Mucosa of stomach (tissue), 1 donor: Measurements from ENCODE around the gene HTT.
A peak's percentile ranks its signal among the peaks of the same experiment; 100 is the strongest.

Source experiments
- H3K27me3 ChIP-seq: one replicate; pipeline ENCODE4 v1.7.0; 2013; ENCODE audit warnings: mild to moderate bottlenecking, low read length; ENCODE audit not compliant: control insufficient read depth, insufficient read depth
- H3K36me3 ChIP-seq: one replicate; pipeline ENCODE4 v1.7.0; 2013; ENCODE audit warnings: low read length; ENCODE audit not compliant: control insufficient read depth, insufficient read depth
- H3K4me1 ChIP-seq: one replicate; pipeline ENCODE4 v1.7.0; 2013; ENCODE audit warnings: mild to moderate bottlenecking, low read length; ENCODE audit not compliant: control insufficient read depth, insufficient read depth
- H3K4me3 ChIP-seq: one replicate; pipeline ENCODE4 v1.7.0; 2013; ENCODE audit warnings: low read length
- H3K9ac ChIP-seq: one replicate; pipeline ENCODE4 v1.7.0; 2013; ENCODE audit warnings: mild to moderate bottlenecking, low read length, moderate library complexity
- H3K9me3 ChIP-seq: one replicate; pipeline ENCODE4 v1.7.0; 2013; ENCODE audit warnings: mild to moderate bottlenecking, low read length, moderate library complexity; ENCODE audit not compliant: control insufficient read depth
- donor health status: Pancreatic carcinoma.

HTT gene

GRCh38 chr4:3054169-3054759 lies 20.2 kb upstream of the HTT start:
- no peaks in the 10 kb centered on the region for H3K9me3 ChIP-seq
- H3K4me3 ChIP-seq = no peak overlapping the region
- no peaks in the 10 kb centered on the region for H3K36me3 ChIP-seq
- no peaks in the 10 kb centered on the region for H3K4me1 ChIP-seq
- H3K9ac ChIP-seq = no peak overlapping the region
- H3K27me3 ChIP-seq = no peaks in the 10 kb centered on the region

GRCh38 chr4:3059943-3060342 lies 14.5 kb upstream of the HTT start:
- Histone ChIP-seq H3K36me3 (no peaks in the 10 kb centered on the region), H3K27me3 (no peaks in the 10 kb centered on the region), H3K4me3 (no peak overlapping the region), H3K4me1 (no peaks in the 10 kb centered on the region), H3K9me3 (no peaks in the 10 kb centered on the region), H3K9ac (no peak overlapping the region)

GRCh38 chr4:3060946-3061345 lies 13.5 kb upstream of the HTT start:
- H3K36me3 ChIP-seq = no peaks in the 10 kb centered on the region
- no peaks in the 10 kb centered on the region for H3K4me1 ChIP-seq
- H3K9ac ChIP-seq = no peak overlapping the region
- H3K9me3 ChIP-seq = no peaks in the 10 kb centered on the region
- no peak overlapping the region for H3K4me3 ChIP-seq
- no peaks in the 10 kb centered on the region for H3K27me3 ChIP-seq

GRCh38 chr4:3062471-3062870 lies 12.0 kb upstream of the HTT start:
- Histone ChIP-seq H3K9me3 (no peaks in the 10 kb centered on the region), H3K27me3 (no peaks in the 10 kb centered on the region), H3K4me3 (no peak overlapping the region), H3K36me3 (no peaks in the 10 kb centered on the region), H3K9ac (no peak overlapping the region), H3K4me1 (no peaks in the 10 kb centered on the region)

DNA sequence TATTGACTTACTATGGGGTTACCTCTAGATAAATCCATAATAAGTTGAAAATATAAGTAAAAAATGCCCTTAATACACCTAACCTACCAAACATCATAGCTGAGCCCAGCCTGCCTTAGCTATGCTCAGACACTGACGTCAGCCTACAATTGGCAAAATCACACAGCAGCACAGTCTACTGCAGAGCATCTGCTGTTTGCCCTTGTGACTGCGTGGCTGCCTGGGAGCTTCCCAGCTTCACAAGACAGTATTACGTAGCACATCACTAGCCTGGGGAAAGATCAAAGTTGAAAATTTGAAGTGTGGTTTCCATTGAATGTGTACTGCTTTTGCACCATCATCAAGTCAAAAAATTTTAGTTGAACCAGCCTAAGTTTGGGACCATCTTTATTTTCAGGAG lies 8.9 kb upstream of the HTT start:
- no peaks in the 10 kb centered on the region for H3K9me3 ChIP-seq
- H3K4me1 ChIP-seq = no peaks in the 10 kb centered on the region
- no peak overlapping the region for H3K9ac ChIP-seq
- H3K27me3 ChIP-seq = no peaks in the 10 kb centered on the region
- no peaks in the 10 kb centered on the region for H3K36me3 ChIP-seq
- H3K4me3 ChIP-seq = no peak overlapping the region

- Histone ChIP-seq H3K27me3 (no peaks in the 10 kb centered on the region), H3K9ac (no peak overlapping the region), H3K4me1 (no peaks in the 10 kb centered on the region), H3K36me3 (no peaks in the 10 kb centered on the region), H3K4me3 (no peak overlapping the region), H3K9me3 (no peaks in the 10 kb centered on the region)
These were observed 7.6 kb upstream of the HTT start for GRCh38 chr4:3066836-3067400.

DNA sequence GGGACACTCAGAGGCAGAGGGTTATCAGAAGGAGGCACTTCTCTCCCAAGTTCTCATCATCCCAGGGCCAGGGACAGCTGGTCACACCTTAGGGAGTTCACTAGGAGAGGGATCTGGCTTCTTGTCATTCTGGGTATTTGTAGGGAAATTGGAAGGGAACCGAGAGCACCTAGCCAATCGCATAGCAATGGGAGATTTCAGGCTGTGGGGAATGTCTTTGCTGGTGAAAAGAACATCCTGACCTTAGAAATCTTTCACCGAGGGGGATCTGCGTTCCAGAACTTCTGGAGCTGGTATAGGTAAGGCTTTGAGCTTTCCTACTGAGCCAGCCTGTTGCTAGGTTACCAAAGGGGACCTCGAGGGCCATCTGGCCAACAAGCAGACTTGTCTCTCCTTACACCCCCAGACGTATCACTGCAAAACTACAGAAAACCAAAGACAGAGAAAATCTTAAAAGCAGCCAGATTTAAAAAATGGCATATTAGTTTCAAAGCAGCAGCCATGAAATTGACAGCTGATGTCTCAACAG lies 6.9 kb upstream of the HTT start:
- Histone ChIP-seq H3K4me3 (no peak overlapping the region), H3K36me3 (no peaks in the 10 kb centered on the region), H3K4me1 (no peaks in the 10 kb centered on the region), H3K27me3 (no peaks in the 10 kb centered on the region), H3K9ac (no peak overlapping the region), H3K9me3 (no peaks in the 10 kb centered on the region)

- Histone ChIP-seq H3K9ac (no peak overlapping the region), H3K27me3 (no peaks in the 10 kb centered on the region), H3K9me3 (no peaks in the 10 kb centered on the region), H3K4me3 (no peak overlapping the region), H3K36me3 (no peaks in the 10 kb centered on the region), H3K4me1 (no peaks in the 10 kb centered on the region)
These were observed 4.8 kb upstream of the HTT start for GRCh38 chr4:3069661-3070199.

DNA sequence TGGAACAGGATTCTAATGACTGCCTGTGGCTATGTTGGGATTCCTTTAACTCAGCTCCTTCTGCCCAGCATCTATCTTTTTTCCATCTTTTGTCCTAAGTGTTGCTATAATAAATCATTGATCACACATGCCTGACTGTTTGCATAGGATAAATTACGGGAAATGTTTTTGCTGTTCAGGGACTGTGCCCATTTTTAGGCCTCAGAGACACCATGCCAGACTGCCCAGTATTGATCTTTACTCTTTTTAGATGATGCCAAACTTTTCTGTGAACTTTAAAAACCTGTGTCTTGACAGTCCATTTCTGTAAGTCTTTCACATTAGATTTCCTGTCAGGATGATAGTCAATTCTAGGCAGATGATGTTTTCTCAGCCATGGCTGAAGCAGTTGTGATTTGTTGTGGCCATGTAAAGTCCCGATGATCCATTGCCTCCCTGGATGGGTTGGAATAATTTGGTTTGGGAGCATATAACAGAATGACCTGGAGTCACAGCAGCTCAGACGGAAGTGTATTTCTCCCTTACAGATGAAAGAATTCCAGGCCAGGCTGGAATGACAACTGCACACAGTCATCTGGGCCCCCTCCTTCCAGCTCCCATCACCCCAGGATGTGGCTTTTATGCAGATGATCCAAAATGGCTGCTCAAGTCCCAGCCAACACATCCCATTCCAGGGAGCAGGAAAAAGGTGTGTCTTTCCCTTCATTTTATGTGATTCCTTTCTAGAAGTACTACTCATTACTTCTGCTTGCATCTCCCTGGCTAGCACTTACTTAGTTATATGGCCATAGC lies 3.6 kb upstream of the HTT start:
- H3K4me3 ChIP-seq = no peak overlapping the region
- H3K9ac ChIP-seq = no peak overlapping the region
- H3K9me3 ChIP-seq = no peaks in the 10 kb centered on the region
- H3K27me3 ChIP-seq = no peaks in the 10 kb centered on the region
- no peaks in the 10 kb centered on the region for H3K4me1 ChIP-seq
- no peaks in the 10 kb centered on the region for H3K36me3 ChIP-seq

DNA sequence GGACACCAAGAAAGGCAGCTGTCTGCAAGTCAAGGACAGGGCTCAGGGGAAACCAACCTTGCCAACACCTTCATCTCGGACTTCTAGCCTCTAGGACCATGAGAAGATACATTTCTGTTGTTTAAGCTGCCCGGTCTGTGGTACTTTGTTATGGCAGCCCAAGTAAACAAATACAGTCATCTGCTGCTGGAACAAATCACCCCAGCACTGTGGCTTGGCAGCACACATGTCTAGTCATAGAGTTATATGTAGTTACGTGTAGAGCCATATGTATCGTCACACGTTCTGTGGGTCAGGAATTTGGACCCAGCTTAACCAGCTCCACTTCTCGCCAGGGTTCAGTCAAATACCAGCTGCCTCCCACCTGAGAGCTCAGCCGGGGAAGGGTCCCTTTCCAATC lies 2.7 kb upstream of the HTT start:
- Histone ChIP-seq H3K4me3 (no peak overlapping the region), H3K27me3 (no peaks in the 10 kb centered on the region), H3K9ac (no peak overlapping the region), H3K9me3 (no peaks in the 10 kb centered on the region), H3K36me3 (no peaks in the 10 kb centered on the region), H3K4me1 (no peaks in the 10 kb centered on the region)

DNA sequence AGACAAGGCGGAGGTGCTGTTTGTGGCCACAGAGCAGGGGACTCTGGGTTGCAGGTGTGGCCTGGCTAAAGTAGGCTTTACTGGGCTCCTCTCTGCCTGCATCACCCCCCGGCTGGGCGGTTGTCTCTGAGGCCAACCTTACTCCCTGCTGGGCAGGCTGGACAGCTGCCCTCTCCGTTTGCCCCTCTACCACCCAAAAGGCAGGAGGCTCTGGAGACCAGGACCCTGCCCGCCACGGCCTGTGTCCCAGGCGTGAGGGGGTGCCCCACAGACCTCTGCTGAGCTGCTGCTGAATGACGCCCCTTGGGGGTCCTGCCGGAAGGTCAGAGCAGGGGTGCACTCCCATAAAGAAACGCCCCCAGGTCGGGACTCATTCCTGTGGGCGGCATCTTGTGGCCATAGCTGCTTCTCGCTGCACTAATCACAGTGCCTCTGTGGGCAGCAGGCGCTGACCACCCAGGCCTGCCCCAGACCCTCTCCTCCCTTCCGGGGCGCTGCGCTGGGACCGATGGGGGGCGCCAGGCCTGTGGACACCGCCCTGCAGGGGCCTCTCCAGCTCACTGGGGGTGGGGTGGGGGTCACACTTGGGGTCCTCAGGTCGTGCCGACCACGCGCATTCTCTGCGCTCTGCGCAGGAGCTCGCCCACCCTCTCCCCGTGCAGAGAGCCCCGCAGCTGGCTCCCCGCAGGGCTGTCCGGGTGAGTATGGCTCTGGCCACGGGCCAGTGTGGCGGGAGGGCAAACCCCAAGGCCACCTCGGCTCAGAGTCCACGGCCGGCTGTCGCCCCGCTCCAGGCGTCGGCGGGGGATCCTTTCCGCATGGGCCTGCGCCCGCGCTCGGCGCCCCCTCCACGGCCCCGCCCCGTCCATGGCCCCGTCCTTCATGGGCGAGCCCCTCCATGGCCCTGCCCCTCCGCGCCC lies 1.1 kb upstream of the HTT start:
- peak overlapping the region; percentile 41 for H3K4me3 ChIP-seq
- H3K9ac ChIP-seq = peak overlapping the region; percentile 64
- no peaks in the 10 kb centered on the region for H3K36me3 ChIP-seq
- H3K27me3 ChIP-seq = no peaks in the 10 kb centered on the region
- H3K9me3 ChIP-seq = no peaks in the 10 kb centered on the region
- H3K4me1 ChIP-seq = no peaks in the 10 kb centered on the region
